GM21737 (cell line): Measurements from ENCODE around the gene PRDX4.
A peak's percentile ranks its signal among the peaks of the same experiment; 100 is the strongest.
"Not testable (repeated sequence)": the region's sequence is repeated elsewhere in the genome, so short reads cannot be mapped to it uniquely, and the experiment has no call there.

Experiments
- ATAC-seq: cut with Tn5 transposase; IDR thresholded peaks from one replicate; pipeline ENCODE4 v1.9.1; 2021; ENCODE audit warnings: mild to moderate bottlenecking, moderate library complexity; ENCODE audit not compliant: unreplicated experiment

PRDX4 gene

GRCh38 chrX:23670528-23670927 lies 3.2 kb downstream of the PRDX4 start:
- no peak for ATAC-seq

- no peak for ATAC-seq
Measured at GRCh38 chrX:23673108-23673507, 5.8 kb downstream of the PRDX4 start.

- not testable (repeated sequence) for ATAC-seq
Measured at GRCh38 chrX:23676486-23676885, 9.2 kb downstream of the PRDX4 start.

GRCh38 chrX:23692166-23692565 lies 24.9 kb downstream of the PRDX4 start:
- no peak for ATAC-seq

GRCh38 chrX:23694606-23695005 lies 27.3 kb downstream of the PRDX4 start:
- ATAC-seq, result no peak

- ATAC-seq, result no peak
Measured at GRCh38 chrX:23699636-23700194, 32.4 kb downstream of the PRDX4 start.

- no peak for ATAC-seq
Measured at GRCh38 chrX:23704673-23705206, 37.4 kb downstream of the PRDX4 start.

GRCh38 chrX:23705235-23705634 lies 37.9 kb downstream of the PRDX4 start:
- ATAC-seq, result no peak

GRCh38 chrX:23720117-23720677 lies 52.9 kb downstream of the PRDX4 start:
- no peak for ATAC-seq

- no peak for ATAC-seq
Measured at GRCh38 chrX:23726191-23726590, 58.9 kb downstream of the PRDX4 start.

- ATAC-seq, result no peak
Measured at GRCh38 chrX:23727206-23727605, 59.9 kb downstream of the PRDX4 start.

- ATAC-seq, result no peak
Measured at GRCh38 chrX:23729214-23729613, 61.9 kb downstream of the PRDX4 start.

GRCh38 chrX:23731951-23732350 lies 64.7 kb downstream of the PRDX4 start:
- ATAC-seq, result no peak

GRCh38 chrX:23732704-23733103 lies 65.4 kb downstream of the PRDX4 start:
- ATAC-seq, result peak; percentile 81
